Loucy (cell line): ENCODE measurements around the gene PLA2G2C.

Experiments
- H2AFZ ChIP-seq: fragments of 200-600 bp; sonication (generic); 2 replicates; pipeline ENCODE4 v1.6.0; 2016; ENCODE audit warnings: antibody characterized with exemption, mild to moderate bottlenecking, low read length, moderate library complexity
- H3F3A ChIP-seq: fragments of 200-600 bp; 2 replicates; pipeline ENCODE4 v1.6.0; 2016; ENCODE audit warnings: antibody characterized with exemption, low read depth, mild to moderate bottlenecking
- H3K27me3 ChIP-seq: fragments of 200-600 bp; sonication (generic); 2 replicates; pipeline ENCODE4 v1.6.1; 2014; ENCODE audit warnings: low read length, mild to moderate bottlenecking; ENCODE audit not compliant: insufficient read depth, poor library complexity, severe bottlenecking
- H3K36me3 ChIP-seq: fragments of 200-600 bp; sonication (generic); 2 replicates; pipeline ENCODE4 v1.6.1; 2016; ENCODE audit warnings: low read length; ENCODE audit not compliant: insufficient read depth
- H3K4me1 ChIP-seq: fragments of 200-600 bp; sonication (generic); 2 replicates; pipeline ENCODE4 v1.5.1; 2014; ENCODE audit warnings: low read length, mild to moderate bottlenecking; ENCODE audit not compliant: insufficient read depth, poor library complexity, severe bottlenecking
- H3K4me2 ChIP-seq: fragments of 200-600 bp; sonication (generic); 2 replicates; pipeline ENCODE4 v1.6.0; 2014; ENCODE audit warnings: antibody characterized with exemption, low read length, low read depth, mild to moderate bottlenecking; ENCODE audit not compliant: poor library complexity, severe bottlenecking
- H3K4me3 ChIP-seq: fragments of 200-600 bp; sonication (generic); 2 replicates; pipeline ENCODE4 v1.5.1; 2014; ENCODE audit warnings: low read length, mild to moderate bottlenecking, mixed read lengths; ENCODE audit not compliant: poor library complexity, severe bottlenecking
- H3K79me2 ChIP-seq: fragments of 200-600 bp; sonication (generic); 2 replicates; pipeline ENCODE4 v1.6.1; 2014; ENCODE audit warnings: low read length; ENCODE audit not compliant: insufficient read depth
- H3K9ac ChIP-seq: fragments of 200-600 bp; sonication (generic); 2 replicates; pipeline ENCODE4 v1.6.0; 2014; ENCODE audit warnings: mild to moderate bottlenecking, low read depth, low read length, moderate library complexity; ENCODE audit not compliant: poor library complexity, severe bottlenecking
- H3K9me2 ChIP-seq: fragments of 200-600 bp; sonication (generic); replicated peaks from 2 replicates; pipeline ENCODE4 v1.6.1; 2016; ENCODE audit warnings: low read depth, low read length, mixed read lengths
- H3K9me3 ChIP-seq: fragments of 200-600 bp; sonication (generic); 2 replicates; pipeline ENCODE4 v1.6.1; 2014; ENCODE audit warnings: mild to moderate bottlenecking, antibody characterized with exemption, low read length, low read depth; ENCODE audit not compliant: insufficient read depth
- H4K20me1 ChIP-seq: fragments of 200-600 bp; sonication (generic); 2 replicates; pipeline ENCODE4 v1.6.0; 2014; ENCODE audit warnings: antibody characterized with exemption, low read length, mild to moderate bottlenecking; ENCODE audit not compliant: insufficient read depth, poor library complexity, severe bottlenecking
- EZH2phosphoT487 ChIP-seq: fragments of 200-600 bp; IDR thresholded peaks from 2 replicates; pipeline ENCODE4 v1.6.1; 2018; ENCODE audit warnings: antibody characterized with exemption, mild to moderate bottlenecking, moderate library complexity, borderline replicate concordance
- TF ChIP-seq, protein P1 (sequence below): fragments of 200-600 bp; sonication (generic); conservative IDR thresholded peaks from 2 replicates; pipeline ENCODE4 v1.5.1; 2014; ENCODE audit warnings: mild to moderate bottlenecking, antibody characterized with exemption, low read length

The PLA2G2C gene

GRCh38 chr1:20215716-20216115 lies 29.4 kb upstream of the PLA2G2C start:
- Histone ChIP-seq H3K27me3 (no peaks in the 10 kb centered on the region), H3K4me2 (no peak overlapping the region), H3K79me2 (no peaks in the 10 kb centered on the region), H4K20me1 (no peaks in the 10 kb centered on the region), H3K36me3 (no peaks in the 10 kb centered on the region), H3K4me3 (no peak overlapping the region), H3F3A (no peaks in the 10 kb centered on the region), H3K4me1 (peaks cover 4% of the 10 kb centered on the region), H3K9ac (no peak overlapping the region), H3K9me2 (no peaks in the 10 kb centered on the region), H2AFZ (no peak overlapping the region), H3K9me3 (no peaks in the 10 kb centered on the region)
- TF ChIP-seq EZH2phosphoT487, result no peak
- TF ChIP-seq, protein P1, sequence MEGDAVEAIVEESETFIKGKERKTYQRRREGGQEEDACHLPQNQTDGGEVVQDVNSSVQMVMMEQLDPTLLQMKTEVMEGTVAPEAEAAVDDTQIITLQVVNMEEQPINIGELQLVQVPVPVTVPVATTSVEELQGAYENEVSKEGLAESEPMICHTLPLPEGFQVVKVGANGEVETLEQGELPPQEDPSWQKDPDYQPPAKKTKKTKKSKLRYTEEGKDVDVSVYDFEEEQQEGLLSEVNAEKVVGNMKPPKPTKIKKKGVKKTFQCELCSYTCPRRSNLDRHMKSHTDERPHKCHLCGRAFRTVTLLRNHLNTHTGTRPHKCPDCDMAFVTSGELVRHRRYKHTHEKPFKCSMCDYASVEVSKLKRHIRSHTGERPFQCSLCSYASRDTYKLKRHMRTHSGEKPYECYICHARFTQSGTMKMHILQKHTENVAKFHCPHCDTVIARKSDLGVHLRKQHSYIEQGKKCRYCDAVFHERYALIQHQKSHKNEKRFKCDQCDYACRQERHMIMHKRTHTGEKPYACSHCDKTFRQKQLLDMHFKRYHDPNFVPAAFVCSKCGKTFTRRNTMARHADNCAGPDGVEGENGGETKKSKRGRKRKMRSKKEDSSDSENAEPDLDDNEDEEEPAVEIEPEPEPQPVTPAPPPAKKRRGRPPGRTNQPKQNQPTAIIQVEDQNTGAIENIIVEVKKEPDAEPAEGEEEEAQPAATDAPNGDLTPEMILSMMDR, result no peak

- H3F3A ChIP-seq, result no peaks in the 10 kb centered on the region
- H3K9me2 ChIP-seq, result no peaks in the 10 kb centered on the region
- H3K4me1 ChIP-seq, result peaks cover 4% of the 10 kb centered on the region
- H4K20me1 ChIP-seq, result no peaks in the 10 kb centered on the region
- peak overlapping the region; percentile 9; the same call in 1 of the 2 replicates for H2AFZ ChIP-seq
- no peaks in the 10 kb centered on the region for H3K79me2 ChIP-seq
- no peaks in the 10 kb centered on the region for H3K27me3 ChIP-seq
- TF ChIP-seq, protein P1, result peak; percentile 77
- no peak for TF ChIP-seq EZH2phosphoT487
- no peaks in the 10 kb centered on the region for H3K9me3 ChIP-seq
- H3K36me3 ChIP-seq, result no peaks in the 10 kb centered on the region
- H3K4me2 ChIP-seq, result peak overlapping the region; percentile 34
- no peak overlapping the region for H3K9ac ChIP-seq
- no peak overlapping the region for H3K4me3 ChIP-seq
Observed at GRCh38 chr1:20212685-20213331, 26.5 kb upstream of the PLA2G2C start.

GRCh38 chr1:20212085-20212684 lies 25.9 kb upstream of the PLA2G2C start:
- H3K27me3 ChIP-seq, result no peaks in the 10 kb centered on the region
- no peak overlapping the region for H3K4me3 ChIP-seq
- H3K9me3 ChIP-seq, result no peaks in the 10 kb centered on the region
- H4K20me1 ChIP-seq, result no peaks in the 10 kb centered on the region
- peak overlapping the region; percentile 34 for H3K4me2 ChIP-seq
- H3K9ac ChIP-seq, result no peak overlapping the region
- H2AFZ ChIP-seq, result no peak overlapping the region
- H3K79me2 ChIP-seq, result no peaks in the 10 kb centered on the region
- TF ChIP-seq EZH2phosphoT487, result no peak
- TF ChIP-seq, protein P1, result no peak
- H3K4me1 ChIP-seq, result peaks cover 4% of the 10 kb centered on the region
- H3F3A ChIP-seq, result no peaks in the 10 kb centered on the region
- no peaks in the 10 kb centered on the region for H3K9me2 ChIP-seq
- no peaks in the 10 kb centered on the region for H3K36me3 ChIP-seq
